ENCODE measurements around the gene ANKS1B. TPM values are rescaled to one million over a fixed set of nuclear protein-coding genes. Genes with fewer than 3 reads are reported as not detected.

Gene ANKS1B
- total RNA-seq, 1 experiment from 2014 or later, result 5.8 TPM

DNA sequence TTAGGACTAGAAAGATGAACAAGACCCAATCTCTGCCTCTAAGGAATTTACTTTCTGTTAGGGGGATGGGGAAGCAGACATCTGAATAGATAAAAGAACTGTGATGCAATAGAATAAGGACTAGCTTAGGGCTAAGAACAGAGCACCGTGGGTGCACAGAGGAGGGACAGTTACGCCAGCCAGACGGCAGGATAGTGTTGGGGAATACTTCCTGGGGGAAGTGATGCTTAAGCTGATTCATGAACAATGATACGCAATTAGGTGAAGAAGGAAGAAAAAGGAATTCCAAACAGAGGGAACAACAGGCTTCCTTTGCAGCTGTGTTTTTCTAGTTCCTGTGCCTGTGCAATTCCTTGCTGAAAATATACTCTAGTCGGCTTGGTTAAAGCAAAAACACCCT is 838.6 kb downstream of the ANKS1B start:
- CTCF ChIA-PET, result no interaction called here
- Mint-ChIP-seq H3K9me3 (peaks cover 41% of the 10 kb centered on the region), H3K36me3 (peaks cover 14% of the 10 kb centered on the region), H3K27ac (no peak overlapping the region), H3K4me1 (no peaks in the 10 kb centered on the region), H3K4me3 (no peak overlapping the region), H3K27me3 (ENCODE audit: low read depth) (no peaks in the 10 kb centered on the region)
- POLR2A ChIA-PET, result no interaction called here
- no peak for DNase-seq (ENCODE audit: low spot score)
- TF ChIP-seq ZNF317 (CRISPR knock-in tag; IDR thresholded peaks at IDR 0.05; ENCODE audit: borderline replicate concordance, low read depth), result no peak
- TF ChIP-seq GRHL2 (CRISPR knock-in tag; IDR thresholded peaks at IDR 0.05; ENCODE audit: insufficient replicate concordance, severe bottlenecking), result no peak
- TF ChIP-seq ZBTB43 (CRISPR knock-in tag; IDR thresholded peaks at IDR 0.05), result no peak
- TF ChIP-seq JAZF1 (CRISPR knock-in tag; IDR thresholded peaks at IDR 0.05), result no peak
- no peak for TF ChIP-seq SP1 (CRISPR knock-in tag; conservative IDR thresholded peaks at IDR 0.05)
- TF ChIP-seq, protein P1, sequence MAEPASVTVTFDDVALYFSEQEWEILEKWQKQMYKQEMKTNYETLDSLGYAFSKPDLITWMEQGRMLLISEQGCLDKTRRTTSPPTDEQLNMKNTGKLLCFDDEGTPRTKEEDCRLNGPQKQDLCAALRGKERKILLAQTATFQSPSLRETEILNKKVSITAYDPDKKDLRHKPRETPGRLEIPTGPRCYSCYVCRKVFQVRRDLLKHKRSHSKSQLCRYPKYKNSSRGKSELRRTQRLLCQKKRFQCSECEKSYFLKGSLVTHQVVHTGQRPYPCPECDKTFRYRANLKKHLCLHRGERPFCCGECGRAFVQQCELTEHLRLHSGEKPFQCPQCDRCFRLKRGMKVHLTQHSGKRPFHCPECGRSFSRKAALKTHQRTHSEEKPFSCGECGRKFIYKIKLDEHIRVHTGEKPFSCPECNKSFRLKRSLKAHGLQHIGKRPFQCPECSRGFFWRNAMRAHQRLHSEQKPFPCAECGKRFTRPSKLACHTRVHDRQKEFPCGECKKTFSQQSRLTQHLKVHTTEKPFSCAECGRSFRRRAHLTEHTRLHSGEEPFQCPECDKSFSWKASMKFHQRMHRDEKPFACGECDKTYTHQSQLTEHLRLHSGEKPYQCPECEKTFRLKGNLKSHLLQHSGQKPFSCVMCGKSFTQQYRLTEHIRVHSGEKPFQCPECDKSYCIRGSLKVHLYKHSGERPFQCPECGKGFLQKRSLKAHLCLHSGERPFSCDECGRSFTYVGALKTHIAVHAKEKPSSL (CRISPR knock-in tag; conservative IDR thresholded peaks at IDR 0.05), result no peak
- no peak for TF ChIP-seq E2F1 (CRISPR knock-in tag; IDR thresholded peaks at IDR 0.05)
- no peak for TF ChIP-seq TCF7 (CRISPR knock-in tag; IDR thresholded peaks at IDR 0.05; ENCODE audit: low read depth)
- no peak for TF ChIP-seq ZBTB21 (CRISPR knock-in tag; IDR thresholded peaks at IDR 0.05; ENCODE audit: borderline replicate concordance)
- no peak; the same call in 1 of the 2 replicates for ATAC-seq

DNA sequence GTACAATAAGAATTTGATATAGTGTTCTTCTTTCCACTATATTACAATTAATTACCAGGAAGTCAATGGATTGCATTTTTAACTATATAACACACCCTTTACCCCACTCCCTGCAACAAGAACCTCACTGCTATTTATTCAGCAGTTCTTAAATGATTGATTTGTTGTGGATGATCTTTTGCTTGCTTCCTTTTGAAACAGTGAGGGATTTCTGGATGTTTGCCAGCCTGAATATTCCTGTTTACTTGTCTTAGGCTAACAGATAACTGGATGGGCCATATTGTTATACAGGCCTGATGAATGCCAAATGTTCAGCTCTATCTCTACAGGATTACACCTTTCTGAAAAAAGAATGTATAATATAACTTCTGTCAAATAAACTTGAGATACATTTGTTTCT is 842.1 kb downstream of the ANKS1B start:
- Mint-ChIP-seq H3K27me3 (ENCODE audit: low read depth) (no peaks in the 10 kb centered on the region), H3K36me3 (peaks cover 14% of the 10 kb centered on the region), H3K4me3 (no peak overlapping the region), H3K27ac (no peak overlapping the region), H3K9me3 (peaks cover 48% of the 10 kb centered on the region), H3K4me1 (peaks cover 3% of the 10 kb centered on the region)
- no peak for TF ChIP-seq IRF1 (CRISPR knock-in tag; IDR thresholded peaks at IDR 0.05)
- TF ChIP-seq USF1 (CRISPR knock-in tag; IDR thresholded peaks at IDR 0.05), result no peak
- no peak for TF ChIP-seq SMAD3 (CRISPR knock-in tag; IDR thresholded peaks at IDR 0.05; ENCODE audit: borderline replicate concordance)
- TF ChIP-seq ZNF232 (CRISPR knock-in tag; IDR thresholded peaks at IDR 0.05), result no peak
- TF ChIP-seq, protein P2, sequence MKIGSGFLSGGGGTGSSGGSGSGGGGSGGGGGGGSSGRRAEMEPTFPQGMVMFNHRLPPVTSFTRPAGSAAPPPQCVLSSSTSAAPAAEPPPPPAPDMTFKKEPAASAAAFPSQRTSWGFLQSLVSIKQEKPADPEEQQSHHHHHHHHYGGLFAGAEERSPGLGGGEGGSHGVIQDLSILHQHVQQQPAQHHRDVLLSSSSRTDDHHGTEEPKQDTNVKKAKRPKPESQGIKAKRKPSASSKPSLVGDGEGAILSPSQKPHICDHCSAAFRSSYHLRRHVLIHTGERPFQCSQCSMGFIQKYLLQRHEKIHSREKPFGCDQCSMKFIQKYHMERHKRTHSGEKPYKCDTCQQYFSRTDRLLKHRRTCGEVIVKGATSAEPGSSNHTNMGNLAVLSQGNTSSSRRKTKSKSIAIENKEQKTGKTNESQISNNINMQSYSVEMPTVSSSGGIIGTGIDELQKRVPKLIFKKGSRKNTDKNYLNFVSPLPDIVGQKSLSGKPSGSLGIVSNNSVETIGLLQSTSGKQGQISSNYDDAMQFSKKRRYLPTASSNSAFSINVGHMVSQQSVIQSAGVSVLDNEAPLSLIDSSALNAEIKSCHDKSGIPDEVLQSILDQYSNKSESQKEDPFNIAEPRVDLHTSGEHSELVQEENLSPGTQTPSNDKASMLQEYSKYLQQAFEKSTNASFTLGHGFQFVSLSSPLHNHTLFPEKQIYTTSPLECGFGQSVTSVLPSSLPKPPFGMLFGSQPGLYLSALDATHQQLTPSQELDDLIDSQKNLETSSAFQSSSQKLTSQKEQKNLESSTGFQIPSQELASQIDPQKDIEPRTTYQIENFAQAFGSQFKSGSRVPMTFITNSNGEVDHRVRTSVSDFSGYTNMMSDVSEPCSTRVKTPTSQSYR (CRISPR knock-in tag; IDR thresholded peaks at IDR 0.05), result no peak
- TF ChIP-seq ESRRA (CRISPR knock-in tag; IDR thresholded peaks at IDR 0.05; ENCODE audit: borderline replicate concordance), result no peak
- ChIA-PET POLR2A (no interaction called here), CTCF (no interaction called here)
- ATAC-seq (no peak), DNase-seq (ENCODE audit: low spot score) (no peak)
